ENCODE results near the gene TEX38.

DNA sequence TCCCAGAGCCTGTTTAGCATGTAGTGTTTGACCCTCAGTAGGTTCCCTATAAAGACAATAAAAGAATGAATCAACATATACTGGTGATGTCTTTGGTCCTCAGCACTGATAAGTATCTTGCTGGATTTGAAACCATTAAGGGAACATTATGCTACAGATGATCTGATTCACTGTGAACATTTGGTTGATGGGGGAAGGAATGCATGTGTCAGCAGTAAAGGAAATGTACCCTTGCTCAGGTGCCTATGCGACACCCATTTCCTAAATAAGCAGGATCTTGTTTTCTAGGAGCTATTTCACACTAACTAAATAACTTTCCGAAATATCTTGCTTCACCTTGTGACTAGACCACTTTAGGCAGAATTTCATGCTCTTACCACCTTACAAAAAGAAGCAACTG lies 13.0 kb downstream of the TEX38 start:
- TF ChIP-seq, protein P1, sequence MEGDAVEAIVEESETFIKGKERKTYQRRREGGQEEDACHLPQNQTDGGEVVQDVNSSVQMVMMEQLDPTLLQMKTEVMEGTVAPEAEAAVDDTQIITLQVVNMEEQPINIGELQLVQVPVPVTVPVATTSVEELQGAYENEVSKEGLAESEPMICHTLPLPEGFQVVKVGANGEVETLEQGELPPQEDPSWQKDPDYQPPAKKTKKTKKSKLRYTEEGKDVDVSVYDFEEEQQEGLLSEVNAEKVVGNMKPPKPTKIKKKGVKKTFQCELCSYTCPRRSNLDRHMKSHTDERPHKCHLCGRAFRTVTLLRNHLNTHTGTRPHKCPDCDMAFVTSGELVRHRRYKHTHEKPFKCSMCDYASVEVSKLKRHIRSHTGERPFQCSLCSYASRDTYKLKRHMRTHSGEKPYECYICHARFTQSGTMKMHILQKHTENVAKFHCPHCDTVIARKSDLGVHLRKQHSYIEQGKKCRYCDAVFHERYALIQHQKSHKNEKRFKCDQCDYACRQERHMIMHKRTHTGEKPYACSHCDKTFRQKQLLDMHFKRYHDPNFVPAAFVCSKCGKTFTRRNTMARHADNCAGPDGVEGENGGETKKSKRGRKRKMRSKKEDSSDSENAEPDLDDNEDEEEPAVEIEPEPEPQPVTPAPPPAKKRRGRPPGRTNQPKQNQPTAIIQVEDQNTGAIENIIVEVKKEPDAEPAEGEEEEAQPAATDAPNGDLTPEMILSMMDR (IDR thresholded peaks at IDR 0.05; ENCODE audit: low read depth, low read length, poor library complexity, severe bottlenecking), result no peak
- no peak for TF ChIP-seq EZH2phosphoT487 (IDR thresholded peaks at IDR 0.05; ENCODE audit: borderline replicate concordance, low read length)
